ENCODE data around the gene FGF1.

FGF1 gene

GRCh38 chr5:142674531-142675469, 11.1 kb downstream of the FGF1 start:
- no peak overlapping the region for H3K4me3 ChIP-seq (ENCODE audit: low read depth, low read length)
- peak; percentile 63 for DNase-seq (ENCODE audit: low read depth)

- no peak overlapping the region for H3K4me3 ChIP-seq (ENCODE audit: low read depth, low read length)
- DNase-seq (ENCODE audit: low read depth), result peak; percentile 54
Observed at GRCh38 chr5:142671801-142672200, 14.1 kb downstream of the FGF1 start.

- no peak overlapping the region for H3K4me3 ChIP-seq (ENCODE audit: low read depth, low read length)
- no peak for DNase-seq (ENCODE audit: low read depth)
Observed at GRCh38 chr5:142671266-142671665, 14.6 kb downstream of the FGF1 start.

DNA sequence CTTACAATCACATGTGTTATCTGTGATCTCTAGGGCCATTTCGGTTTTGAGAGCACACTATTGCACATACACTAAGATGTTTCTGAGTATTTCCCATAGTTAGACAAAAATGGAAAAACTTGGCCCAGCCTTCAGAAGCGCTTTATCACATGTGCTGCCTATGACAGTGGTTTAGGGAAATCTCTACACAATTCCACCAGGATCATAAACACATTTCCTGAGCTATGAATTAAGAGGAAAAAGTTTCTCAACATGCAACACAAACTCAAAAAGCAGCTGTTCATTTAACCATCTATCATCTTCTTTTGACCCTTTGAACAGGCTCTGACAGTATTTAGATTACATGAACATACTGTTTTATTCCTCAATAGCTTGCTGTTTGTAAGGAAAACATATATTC, 15.1 kb downstream of the FGF1 start:
- no peak for DNase-seq (ENCODE audit: low read depth)
- no peak overlapping the region for H3K4me3 ChIP-seq (ENCODE audit: low read depth, low read length)

DNA sequence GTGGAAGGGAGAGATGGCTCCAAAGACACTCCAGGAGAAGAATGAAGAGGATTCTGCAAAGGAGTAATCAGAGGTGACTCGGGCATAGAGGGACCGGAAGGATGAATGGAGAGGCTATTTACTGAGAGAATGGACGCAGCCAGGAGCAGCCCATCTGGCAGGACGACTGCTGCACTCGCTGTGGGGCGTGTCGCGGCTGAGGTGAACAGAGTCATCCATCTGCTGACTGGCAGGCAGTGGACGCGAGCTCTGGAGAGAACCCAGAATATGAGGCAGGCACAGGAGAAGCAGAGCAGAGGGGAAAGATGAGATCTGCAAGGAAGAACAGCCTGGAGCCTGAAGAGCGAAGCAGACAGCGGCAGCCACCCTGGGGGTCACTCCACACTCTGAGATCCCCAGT, 16.4 kb downstream of the FGF1 start:
- DNase-seq (ENCODE audit: low read depth), result no peak

GRCh38 chr5:142668336-142668735, 17.6 kb downstream of the FGF1 start:
- no peak overlapping the region for H3K4me3 ChIP-seq (ENCODE audit: low read depth, low read length)
- no peak for DNase-seq (ENCODE audit: low read depth)

More for the DNA sequence above, 16.4 kb downstream of the FGF1 start:
- H3K4me3 ChIP-seq (ENCODE audit: low read depth, low read length), result no peak overlapping the region

DNA sequence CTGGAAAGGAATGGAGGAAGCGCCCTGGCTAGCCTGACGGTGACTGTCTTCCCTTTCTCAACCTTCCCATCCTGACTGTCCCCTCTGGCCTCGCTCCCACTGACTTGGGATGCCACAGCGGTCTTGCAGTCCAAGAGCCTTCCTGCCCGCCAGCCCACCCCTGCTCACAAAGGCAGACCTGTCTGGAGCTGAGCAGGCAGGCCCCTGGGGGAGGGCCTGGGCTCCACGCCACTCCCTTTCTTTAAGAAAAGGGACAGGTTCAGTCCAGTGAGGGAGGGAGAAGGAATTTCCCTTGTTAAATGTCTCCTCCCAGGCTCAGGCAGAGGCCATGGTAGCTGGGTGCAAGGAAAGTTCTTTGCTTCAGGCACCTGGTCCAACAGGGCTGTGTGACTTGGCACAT, 18.1 kb downstream of the FGF1 start:
- no peak for DNase-seq (ENCODE audit: low read depth)
- no peak overlapping the region for H3K4me3 ChIP-seq (ENCODE audit: low read depth, low read length)

- H3K4me3 ChIP-seq (ENCODE audit: low read depth, low read length), result no peak overlapping the region
- DNase-seq (ENCODE audit: low read depth), result no peak
Observed at GRCh38 chr5:142664636-142665035, 21.3 kb downstream of the FGF1 start.

DNA sequence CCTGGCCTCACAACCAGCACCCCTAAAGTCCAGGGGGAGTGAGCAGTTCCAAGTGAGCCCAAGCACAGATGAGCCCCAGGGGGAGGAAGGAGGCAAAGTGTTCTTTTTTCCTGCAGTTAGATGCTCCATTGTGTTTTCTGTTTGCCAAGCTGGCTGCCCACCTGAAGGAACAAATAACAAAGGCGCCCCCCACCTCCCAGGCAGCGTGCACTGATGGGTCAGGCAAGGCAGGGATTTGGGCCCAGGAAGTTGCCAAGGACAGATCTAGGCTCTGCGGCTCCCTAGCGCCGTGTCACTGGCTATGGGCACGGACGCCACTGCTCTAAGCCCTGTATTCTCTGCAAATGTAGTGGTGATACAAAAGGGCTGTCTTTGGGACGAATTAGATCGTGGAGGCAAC, 21.8 kb downstream of the FGF1 start:
- H3K4me3 ChIP-seq (ENCODE audit: low read depth, low read length), result no peak overlapping the region
- no peak for DNase-seq (ENCODE audit: low read depth)

GRCh38 chr5:142663246-142663645, 22.6 kb downstream of the FGF1 start:
- no peak overlapping the region for H3K4me3 ChIP-seq (ENCODE audit: low read depth, low read length)
- DNase-seq (ENCODE audit: low read depth), result no peak

GRCh38 chr5:142661957-142662356, 23.9 kb downstream of the FGF1 start:
- no peak for DNase-seq (ENCODE audit: low read depth)

DNA sequence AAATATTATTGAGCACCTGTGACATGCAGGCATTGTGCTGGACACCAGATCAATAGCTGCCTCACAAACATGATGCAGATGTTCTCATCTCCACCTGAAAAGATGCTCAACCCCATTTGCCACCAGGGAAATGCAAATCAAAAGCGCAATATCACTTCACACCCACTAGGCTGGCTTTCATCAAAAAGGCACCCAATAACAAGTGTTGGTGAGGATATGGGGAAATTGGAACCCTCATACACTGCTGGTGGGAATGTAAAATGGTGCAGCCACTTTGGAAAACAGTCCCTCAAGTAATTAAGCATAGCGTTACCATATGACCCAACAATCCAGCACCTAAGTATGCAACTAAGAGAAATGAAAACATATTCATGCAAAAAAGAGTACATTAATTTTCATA, 24.7 kb downstream of the FGF1 start:
- no peak overlapping the region for H3K4me3 ChIP-seq (ENCODE audit: low read depth, low read length)
- DNase-seq (ENCODE audit: low read depth), result no peak

More at GRCh38 chr5:142661957-142662356, 23.9 kb downstream of the FGF1 start:
- H3K4me3 ChIP-seq (ENCODE audit: low read depth, low read length), result no peak overlapping the region

GRCh38 chr5:142660731-142661130, 25.2 kb downstream of the FGF1 start:
- H3K4me3 ChIP-seq (ENCODE audit: low read depth, low read length), result no peak overlapping the region
- no peak for DNase-seq (ENCODE audit: low read depth)

GRCh38 chr5:142660196-142660595, 25.7 kb downstream of the FGF1 start:
- DNase-seq (ENCODE audit: low read depth), result no peak
- H3K4me3 ChIP-seq (ENCODE audit: low read depth, low read length), result no peak overlapping the region

- no peak for DNase-seq (ENCODE audit: low read depth)
- H3K4me3 ChIP-seq (ENCODE audit: low read depth, low read length), result no peak overlapping the region
Observed at GRCh38 chr5:142659405-142659804, 26.5 kb downstream of the FGF1 start.

DNA sequence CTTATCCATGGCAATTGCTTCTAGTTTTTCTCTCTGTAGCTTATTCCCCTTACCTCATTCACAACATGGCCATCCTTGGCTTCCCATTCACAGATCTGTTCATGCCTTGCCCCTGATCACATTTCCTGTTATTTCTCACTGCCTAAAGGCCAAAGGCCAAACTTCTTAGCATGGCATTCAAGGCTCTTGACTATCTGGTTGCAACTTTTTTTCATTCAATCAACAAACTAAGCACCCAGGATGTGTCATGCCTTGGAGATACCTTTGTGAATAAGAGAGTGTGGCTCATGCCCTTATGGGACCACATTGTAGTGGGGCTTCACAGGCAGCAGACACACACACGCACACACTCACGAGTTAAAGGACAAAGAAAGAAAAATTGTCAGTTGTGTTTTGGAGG, 27.6 kb downstream of the FGF1 start:
- DNase-seq (ENCODE audit: low read depth), result no peak
- H3K4me3 ChIP-seq (ENCODE audit: low read depth, low read length), result no peak overlapping the region

DNA sequence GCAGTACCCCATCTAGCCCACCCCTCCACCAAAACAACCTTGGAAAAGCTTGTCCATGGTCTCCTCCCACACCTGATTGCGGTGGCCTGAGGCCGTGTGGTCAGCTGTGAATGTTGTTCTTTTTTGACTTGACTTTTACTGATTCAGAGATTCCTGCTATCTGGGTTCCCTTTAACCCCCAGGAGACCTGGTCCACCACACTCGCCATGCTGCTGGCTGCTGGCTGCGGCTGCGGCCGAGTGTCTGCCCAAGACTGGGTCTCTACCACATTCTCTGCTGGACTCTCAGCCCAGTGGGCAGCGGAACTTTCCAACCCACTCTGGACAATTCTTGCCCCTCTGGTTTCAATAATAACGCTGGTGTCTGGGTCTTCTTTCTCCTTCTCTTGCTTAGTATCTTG, 28.4 kb downstream of the FGF1 start:
- no peak overlapping the region for H3K4me3 ChIP-seq (ENCODE audit: low read depth, low read length)
- no peak for DNase-seq (ENCODE audit: low read depth)

GRCh38 chr5:142655339-142656267, 30.3 kb downstream of the FGF1 start:
- H3K4me3 ChIP-seq (ENCODE audit: low read depth, low read length), result no peak overlapping the region
- DNase-seq (ENCODE audit: low read depth), result no peak

GRCh38 chr5:142654578-142655058, 31.3 kb downstream of the FGF1 start:
- H3K4me3 ChIP-seq (ENCODE audit: low read depth, low read length), result no peak overlapping the region
- no peak for DNase-seq (ENCODE audit: low read depth)

DNA sequence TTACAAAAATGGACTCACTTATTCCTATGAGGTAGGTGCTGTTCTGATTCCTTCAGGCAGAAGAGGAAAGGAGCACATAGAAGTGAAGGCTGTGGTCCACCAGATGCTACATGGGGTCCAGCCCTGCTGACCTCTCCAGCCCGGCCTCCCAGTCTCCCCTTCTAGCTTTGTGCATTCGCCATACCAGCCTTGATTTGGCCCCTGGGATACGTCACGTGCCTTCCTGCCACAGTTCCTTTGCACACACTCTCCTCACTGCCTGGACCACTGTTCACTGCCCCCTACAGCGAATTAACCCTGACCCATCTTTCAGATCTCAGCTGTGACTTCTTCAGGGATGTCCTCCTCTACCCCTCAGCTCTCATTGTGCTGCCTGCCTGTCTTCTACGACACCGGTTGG, 32.6 kb downstream of the FGF1 start:
- no peak overlapping the region for H3K4me3 ChIP-seq (ENCODE audit: low read depth, low read length)
- no peak for DNase-seq (ENCODE audit: low read depth)
